CD4-positive, alpha-beta T cell treated with Interleukin-4 for 4 hours (primary cell): ENCODE results near the gene GRAMD1B.
"Not testable (repeated sequence)": the region's sequence is repeated elsewhere in the genome, so short reads cannot be mapped to it uniquely, and the experiment has no call there.

Experiments
- DNase-seq: peaks from one replicate; pipeline ENCODE4 v3.0.0-alpha.2; 2020

GRAMD1B gene

DNA sequence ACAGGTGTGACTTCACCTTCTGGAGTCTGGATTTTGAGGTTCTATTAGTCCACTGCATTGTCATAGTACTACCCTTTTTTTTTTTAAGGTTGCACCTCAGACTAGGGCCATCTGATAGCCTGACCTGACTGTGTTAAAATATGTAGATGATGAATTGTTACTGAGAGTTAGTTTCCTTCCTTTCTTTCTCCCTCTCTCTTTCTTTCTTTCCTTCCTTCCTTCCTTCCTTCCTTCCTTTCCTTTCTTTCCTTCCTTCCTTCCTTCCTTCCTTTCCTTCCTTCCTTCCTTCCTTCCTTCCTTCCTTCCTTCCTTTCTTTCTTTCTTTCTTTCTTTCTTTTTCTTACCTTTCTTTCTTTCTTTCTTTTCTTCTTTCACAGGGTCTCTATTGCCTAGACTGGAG, 83.2 kb downstream of the GRAMD1B start:
- not testable (repeated sequence) for DNase-seq

DNA sequence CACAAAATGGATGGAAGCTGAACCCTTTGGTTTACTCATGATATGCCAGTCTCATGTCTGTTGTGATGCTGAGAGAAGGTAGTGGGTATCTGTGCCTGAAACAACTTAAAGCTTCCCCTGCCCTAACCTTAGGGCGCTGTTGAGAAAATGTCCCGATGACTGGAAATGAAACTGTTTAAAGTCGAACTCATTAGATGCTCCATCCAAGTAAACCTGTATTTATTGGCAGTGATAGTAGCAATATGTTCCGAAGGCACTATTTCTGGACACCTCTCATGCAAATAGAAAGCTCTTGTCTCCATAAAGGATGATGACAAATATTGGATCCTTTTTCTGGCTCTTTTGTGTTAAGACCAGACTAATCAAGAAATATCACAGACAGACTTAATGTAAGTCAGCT, 86.2 kb downstream of the GRAMD1B start:
- DNase-seq: no peak

DNA sequence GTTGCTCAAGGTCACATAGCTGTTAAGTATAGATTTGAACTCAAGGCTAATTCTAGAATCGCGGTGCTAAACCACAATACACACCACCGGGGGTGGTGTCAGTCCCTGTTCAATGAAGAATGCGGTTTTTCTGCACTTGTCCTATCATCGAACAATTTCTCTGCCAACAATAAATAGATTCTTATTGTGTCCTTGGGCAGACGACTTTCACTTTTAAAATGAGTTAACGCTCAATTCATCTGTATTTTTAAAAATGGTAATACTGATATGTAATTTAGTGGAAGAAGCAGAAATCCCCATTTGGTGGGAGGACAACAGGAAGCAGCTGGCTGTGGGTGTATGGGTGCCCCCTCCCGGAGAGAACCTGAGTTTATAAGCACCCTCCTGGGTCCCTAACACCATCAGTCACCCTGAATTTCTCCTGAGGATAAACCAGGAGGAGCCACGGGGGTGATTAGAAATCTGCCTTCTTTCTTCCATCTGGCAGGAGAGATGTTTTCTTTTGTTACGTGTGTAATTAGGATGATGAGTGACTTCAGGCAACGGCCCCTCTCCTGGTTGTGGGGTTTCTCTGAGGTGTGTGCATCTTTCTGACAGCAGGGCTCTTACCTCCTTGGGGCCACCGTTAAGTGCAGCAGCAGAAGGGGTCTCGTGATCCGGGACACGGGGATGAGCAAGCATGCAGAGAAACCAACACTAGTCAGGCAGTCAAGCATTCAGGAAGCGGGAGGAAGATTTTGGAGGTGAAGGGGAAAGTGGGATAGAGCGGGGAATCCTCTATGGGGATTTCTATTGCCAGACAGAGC, 87.7 kb downstream of the GRAMD1B start:
- peak; percentile 7 for DNase-seq

DNA sequence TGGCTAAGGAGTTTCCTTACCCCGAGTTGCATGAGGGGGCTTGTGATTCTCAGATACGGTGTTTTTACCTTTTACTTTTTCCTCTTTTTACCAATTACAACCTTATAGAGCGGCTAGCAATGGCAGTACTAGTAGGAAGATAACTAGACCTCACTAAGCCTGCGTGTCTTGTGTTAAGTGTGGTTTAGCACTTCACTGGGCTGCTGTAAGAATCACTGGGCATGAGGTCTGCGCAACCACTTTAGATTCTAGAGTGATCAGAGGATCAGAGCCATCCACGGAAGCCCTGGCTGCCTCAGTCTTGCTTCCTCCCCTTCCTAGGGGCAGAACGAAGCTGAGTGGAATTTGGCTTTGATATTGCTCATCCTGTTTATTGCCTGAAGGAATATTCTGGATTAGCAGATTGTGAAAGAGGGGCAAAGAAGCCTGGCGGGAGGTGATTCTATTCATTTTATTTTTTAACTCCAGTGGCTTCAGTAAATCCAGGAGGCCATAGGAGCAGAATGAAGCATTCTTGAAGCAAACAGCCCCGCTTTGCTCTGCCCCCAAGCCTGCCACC, 88.5 kb downstream of the GRAMD1B start:
- DNase-seq: no peak

DNA sequence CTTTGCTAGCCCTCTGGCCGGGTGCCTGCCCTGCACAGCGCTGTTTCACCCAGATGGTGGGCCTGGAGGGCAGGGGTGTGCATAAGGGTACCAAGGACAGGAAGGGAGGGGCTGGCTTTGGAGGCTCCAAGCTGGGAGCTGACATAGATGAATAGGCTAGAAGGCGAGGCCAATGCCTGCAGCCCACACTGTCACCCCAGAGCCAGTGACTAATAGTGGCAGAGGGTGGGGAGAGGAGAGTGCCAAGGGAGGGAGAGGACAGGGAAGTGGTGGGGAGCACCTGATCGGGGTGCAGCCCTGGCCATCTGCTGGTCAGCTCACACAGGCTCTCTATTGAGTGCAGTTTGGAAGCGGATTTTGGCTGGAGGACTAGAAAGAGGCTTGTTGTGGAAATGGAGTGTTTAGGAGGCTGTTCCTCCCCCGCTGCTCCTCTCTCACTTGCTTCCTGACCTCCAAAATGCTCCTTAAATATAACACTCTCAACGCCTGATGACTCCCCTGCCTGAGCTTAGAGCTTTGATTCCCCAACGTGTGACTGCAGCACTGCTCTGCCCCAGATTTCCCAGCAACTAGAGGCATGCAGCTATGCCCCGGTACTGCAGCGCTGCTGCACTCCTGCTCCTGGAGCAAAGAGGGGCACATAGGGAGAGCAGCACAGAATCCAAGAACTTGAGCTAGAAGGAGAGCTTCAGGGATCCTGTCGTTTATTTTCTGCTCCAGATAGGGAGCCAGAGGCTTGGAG, 89.2 kb downstream of the GRAMD1B start:
- no peak for DNase-seq

DNA sequence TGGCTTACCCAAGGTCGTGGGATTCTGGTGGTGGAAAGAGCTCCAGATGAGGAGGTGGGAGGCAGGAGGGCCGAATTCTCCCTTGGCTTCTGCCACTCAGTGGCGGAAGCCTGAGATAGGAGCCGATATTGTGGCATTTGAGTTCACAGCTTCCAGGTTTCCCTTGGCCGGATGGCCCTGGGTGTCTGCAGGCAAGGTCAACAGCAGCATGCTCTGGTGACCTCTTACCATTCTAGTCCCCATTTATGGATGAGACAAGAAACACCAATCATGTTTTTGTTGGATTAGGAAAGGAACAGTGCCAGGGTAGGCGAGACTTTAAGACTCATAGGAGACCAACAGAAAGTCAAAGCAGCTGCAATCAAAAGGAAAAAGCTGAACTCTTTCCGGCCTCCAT, 89.7 kb downstream of the GRAMD1B start:
- no peak for DNase-seq

DNA sequence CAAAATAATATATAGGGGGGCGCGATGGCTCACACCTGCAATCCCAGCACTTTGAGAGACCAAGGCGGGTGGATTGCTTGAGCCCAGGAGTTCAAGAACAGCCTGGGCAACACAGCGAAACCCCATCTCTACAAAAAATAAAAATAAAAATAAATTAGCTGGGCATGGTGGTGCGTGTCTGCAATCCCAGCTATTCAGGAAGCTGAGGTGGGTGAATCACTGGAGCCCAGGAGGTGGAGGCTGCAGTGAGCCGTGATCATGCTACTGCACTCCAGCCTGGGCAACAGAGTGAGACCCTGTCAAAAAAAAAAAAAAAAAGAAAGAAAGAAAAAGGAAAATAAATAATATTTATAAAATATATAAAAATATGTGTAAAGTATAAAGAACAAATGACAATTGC, 90.4 kb downstream of the GRAMD1B start:
- DNase-seq: not testable (repeated sequence)

DNA sequence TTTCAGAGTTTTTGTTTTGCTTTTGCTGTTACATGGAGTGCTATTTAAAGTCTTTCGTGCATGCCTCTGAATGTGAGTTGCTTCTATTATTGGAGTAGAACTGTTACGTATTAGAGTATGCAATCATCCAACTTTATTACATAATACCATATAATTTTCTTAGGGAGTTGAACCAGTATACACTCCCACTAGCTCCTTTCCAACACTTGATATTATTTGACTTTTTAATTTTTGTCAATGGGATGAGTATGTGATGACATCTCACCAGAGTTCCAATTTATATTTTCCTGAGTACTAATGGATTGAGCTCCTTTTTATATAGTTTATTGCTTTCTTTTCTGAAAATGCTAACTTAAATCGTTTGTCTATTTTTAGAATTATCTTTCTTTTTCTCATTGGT, 90.9 kb downstream of the GRAMD1B start:
- DNase-seq: no peak

DNA sequence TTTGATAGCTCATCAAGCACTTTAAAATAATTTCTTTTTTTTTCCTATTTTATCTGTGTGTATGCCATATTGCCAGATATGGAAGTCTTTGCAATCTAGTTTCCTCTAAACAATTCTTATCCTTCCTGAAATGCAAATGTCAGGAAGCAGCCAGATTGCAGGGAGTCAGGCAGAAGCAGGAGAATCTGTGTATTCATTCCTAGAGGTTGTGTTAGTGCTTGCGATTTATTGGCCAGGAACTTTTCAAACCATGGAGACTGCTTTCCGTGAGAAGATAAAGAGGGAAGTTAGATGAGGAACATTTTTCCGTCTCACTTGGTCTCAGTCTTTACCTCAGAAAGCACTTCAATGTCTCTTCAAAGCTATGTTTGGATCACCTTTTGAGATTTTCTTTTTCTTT, 91.9 kb downstream of the GRAMD1B start:
- no peak for DNase-seq

DNA sequence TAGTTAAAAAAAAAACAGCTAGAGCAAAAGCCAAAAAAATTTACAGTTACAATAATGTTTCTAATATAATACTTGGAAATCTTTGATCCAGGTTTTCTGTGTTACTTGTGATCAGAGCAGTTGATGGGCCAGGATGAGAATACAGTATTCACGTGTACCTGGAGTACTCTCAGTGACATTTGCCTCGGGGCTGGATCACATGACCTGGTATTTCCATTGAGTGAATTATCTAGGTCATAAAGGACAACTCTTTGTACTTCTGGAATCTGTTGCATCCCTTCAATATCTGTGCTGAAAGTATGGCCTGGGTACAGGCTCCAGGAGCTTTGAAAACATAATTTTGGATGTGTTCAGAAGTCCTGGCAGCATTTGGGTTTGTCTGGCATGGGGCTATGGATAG, 93.5 kb downstream of the GRAMD1B start:
- no peak for DNase-seq

DNA sequence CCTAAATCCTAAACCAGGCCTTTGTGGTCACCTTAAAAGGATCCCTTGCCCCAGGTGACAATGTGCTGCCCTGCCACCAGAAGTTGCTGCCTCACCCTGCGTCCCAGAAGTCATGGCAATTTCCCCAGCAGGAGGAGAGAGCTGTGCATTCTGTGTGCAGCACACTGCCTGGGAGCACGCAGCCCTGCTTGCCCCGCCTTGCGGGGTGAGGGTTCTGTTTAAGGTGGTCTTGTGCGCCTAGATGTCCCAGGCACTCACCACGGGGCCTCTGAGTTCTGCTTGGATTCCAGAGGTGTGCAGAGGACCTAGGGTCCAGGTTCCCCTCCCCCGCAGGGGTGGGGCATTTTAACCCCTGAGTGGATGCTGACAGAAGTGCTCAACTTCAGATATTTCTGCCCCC, 95.0 kb downstream of the GRAMD1B start:
- no peak for DNase-seq

DNA sequence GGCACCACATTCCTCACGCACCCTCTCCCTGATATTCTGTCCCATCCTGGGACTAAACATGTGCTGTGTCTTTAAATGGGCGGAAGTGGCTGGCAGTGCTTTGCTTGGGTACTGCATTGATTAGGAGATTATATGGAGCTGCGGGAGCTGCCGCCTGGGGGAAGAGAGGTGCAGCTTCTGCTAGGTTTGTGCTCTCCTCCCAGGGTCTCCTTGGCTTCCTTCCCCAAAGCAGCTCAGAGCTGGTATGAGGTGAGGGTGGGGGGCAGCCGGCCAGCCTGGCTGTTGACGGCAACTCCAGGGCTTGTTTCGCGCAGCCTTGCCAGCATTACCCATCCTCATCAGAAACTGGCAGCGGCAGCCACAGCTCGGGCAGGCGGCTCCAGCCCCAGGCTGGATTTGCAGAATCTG, 95.4 kb downstream of the GRAMD1B start:
- no peak for DNase-seq

DNA sequence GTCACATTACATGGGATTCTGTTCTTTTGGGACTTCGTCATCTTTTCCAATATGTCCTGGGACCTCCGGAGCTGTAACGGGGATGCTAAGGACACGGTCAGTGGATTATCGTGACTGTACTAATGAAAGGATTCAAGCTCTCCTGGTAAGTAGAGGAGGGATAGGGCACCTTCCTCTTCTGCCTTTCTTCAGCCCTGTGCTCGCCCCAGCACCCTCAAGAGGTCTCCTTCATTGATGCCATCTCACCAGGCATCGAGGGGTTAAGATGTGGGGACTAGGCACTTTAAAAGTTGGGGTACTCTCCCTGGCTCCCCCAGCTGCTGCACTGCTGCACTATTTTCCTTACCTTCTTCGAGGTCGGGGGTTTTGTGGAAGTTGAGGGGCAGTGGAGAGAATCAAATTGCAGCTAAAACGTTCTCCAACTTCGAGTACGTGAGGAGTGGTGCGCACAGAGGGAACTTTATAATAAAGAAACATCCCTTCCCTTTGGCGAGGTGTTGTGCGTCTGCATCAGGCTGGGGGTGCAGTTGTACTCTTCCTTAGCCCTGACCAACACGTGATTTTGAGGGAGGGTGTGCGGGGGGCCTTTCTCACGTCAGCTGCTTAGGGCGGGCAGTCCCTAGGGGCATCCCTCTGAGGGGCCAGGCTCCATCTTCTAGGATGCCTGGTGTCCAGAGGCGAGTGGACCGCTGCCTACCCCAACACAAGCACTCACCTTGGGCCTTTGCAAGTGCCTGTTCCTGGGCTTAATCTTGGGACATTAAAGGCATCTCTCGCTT, 96.1 kb downstream of the GRAMD1B start:
- no peak for DNase-seq

DNA sequence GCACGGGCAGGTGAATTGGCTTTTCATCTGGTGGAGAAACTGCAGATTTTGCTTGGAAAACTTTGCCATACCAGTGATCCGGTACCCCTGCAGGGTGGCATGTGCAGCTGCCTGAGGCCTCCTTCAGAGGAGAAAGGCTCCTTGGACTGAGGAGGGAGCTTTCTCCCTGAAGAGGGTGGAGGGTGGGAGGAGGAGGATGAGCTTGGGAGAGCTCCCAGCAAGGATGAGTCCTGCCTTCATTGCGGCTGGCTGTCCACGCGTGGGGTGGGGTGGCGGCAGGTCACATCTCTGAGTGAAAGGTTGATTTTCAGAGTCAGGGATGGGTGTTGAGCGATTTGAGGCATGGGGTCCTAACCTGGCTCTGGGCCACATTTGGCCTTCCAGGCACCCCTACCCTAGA, 96.8 kb downstream of the GRAMD1B start:
- DNase-seq: no peak

DNA sequence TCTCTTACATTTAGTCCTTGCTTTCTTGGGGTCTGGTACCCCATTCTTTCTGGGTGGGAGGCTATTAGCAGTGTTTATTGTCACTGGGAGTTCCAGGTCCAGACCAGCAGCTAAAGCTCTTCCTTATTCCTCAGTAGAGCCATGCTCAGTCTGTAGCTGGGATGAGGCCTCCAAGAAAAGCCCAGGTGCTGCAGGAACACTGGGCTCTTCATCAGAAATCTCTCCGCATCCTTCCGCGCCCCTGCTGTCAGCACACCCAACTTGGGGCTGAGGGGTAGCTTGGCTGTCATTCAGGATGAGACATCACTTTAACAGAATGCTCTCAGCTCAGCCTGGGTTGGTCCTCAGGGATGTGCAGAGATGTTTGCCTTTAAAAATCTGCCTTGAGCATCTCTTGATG, 97.5 kb downstream of the GRAMD1B start:
- DNase-seq: no peak

DNA sequence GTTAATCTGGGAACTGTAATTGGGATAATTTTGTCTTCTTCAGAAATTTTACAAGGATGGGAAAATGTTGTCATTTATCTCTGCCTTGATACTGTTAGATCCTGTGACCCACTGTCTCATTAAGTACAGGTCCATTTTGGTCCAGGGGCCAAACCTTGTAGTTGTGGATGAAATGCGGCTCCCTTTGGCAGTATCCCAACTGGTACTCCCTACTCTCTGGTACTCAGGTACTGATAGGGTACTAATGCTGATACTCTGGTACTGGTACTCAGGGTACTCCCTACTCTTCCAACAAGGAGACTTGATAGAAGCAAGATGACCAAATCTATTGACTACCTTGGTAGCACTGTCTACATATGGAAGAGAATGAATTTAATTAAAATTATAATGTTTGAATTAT, 97.9 kb downstream of the GRAMD1B start:
- no peak for DNase-seq

DNA sequence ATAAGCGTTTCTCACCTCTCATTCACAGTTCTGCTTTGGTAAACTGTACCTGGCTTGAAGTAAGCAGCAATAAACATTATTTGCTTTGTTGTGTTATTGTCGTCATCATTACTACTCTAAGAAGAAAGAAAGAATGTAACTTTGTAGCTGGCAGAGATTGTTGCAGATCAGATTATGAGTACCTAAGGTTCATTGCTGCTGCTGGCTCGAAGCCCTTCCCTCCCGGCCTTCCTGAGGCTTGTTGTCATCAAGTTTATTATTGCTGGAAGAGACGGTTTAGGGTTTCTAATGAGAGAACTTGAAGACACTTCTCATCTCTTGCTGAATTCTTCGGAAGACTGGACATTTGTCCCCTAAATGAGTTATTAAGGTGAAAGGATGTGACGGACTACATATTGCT, 101.3 kb downstream of the GRAMD1B start:
- no peak for DNase-seq

DNA sequence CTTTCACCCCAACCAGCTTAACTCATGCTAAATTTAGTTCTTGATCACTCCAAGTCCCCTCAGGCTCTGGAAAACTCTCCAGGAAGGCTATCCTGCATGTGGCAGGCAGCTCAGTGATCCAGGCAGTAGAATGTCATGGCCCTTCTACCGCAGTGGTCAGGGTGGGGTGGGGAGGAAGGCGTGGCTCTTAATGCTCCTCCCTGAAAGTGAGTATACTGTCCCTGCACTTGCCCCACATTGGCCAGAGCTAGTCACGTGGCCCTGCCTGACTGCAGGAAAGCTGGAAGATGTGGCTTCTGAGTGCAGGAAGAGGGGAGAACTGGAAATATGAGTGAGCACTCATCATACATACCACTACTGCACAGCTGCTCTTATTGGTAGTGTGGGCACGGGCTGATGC, 102.1 kb downstream of the GRAMD1B start:
- no peak for DNase-seq

DNA sequence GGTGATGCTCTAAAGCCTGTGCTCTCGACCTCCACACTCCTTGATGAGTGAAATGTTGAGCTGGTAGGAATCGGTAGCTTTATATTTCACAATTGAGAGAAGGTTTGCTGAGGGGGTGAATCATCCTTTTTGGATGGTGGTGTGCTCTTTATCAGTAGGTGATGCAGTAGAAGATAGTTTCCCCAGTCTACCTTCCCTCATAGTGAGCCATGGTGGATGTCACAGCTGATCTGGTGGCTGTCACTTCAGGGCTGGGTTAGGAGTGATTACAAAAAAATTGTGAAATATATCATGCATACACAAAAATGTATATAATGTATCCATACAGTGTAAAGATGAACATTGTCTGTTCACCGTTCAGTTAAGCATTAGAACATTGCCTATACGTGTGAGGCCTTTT, 105.3 kb downstream of the GRAMD1B start:
- no peak for DNase-seq

DNA sequence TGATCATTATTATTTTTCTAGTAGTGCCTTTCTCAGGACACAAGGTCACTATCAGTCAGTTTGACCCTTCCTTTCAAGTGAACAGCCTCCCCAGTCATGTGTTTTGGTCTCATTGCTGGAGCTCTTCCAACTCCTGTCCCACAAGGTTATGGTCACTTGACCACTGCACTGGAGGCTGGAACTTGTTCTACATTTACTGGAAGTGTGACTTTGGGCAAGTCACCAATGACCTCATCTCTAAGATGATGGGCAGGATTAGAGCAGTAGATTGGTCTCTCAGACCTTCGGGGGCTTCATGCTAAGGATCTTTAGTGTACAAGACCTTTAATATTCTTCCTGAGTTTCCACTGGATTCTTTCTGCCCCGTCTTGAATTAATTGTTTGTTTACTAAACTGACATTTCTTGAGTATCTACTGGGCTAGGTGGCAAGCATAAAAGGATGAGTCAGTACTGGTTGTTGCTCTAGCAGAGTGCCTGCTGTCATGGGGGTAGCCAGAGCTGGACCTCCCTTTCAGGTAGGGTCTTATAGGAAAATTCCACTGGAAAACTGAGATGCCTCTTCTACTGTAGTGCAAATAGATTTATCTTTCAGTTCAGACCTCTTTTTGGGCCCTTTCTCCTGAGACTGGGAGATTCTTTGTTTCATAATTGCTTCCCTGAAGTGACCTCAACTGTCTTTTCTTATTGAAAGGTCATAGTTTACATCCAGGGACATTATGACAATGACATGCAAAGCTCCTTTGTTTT, 106.8 kb downstream of the GRAMD1B start:
- no peak for DNase-seq

DNA sequence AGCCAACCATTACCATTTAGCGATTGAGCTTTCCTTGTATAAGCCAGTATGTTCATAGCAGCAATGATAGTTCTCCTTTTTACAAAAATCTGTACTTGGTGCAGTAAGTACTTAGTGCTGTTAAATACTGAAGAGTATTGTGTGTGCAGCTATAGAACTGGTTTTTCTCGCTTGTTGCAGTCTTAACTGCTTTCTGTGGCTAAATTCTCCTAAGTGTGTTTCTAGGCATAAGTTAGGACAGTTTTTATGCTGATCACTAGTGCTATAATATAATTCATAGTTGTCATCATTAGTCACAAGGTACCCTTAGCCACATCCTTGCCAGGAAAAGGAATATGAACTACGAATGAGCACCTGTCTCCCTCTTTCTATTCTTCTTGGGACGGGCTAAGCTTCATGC, 107.7 kb downstream of the GRAMD1B start:
- DNase-seq: no peak

DNA sequence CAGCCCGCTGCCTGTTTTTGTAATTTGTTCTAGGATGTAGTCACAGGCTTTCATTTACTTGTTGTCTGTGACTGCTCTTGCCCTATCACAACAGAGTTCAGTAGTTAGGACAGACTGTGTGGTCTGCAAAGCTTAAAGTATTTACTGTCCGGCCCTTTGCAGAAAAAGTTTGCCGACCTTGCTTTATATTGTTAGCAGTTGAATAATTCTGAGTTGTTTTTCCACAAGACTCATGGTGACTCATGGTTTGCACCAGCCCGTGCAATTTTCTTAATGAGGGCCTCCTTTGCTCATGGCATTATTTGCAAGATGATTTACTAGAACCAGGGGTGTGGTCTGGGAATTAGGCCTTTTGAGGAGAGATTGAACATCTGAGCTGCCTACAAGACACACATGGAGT, 113.7 kb downstream of the GRAMD1B start:
- DNase-seq: no peak
